Ammon's horn (tissue), 1 donor: ENCODE measurements around the gene SYMPK.
"Not testable (repeated sequence)": the region's sequence is repeated elsewhere in the genome, so short reads cannot be mapped to it uniquely, and the experiment has no call there.

Experiments used
- DNase-seq: peaks from one replicate; pipeline ENCODE4 v3.0.0-alpha.2; 2016; ENCODE audit warnings: low spot score

Gene SYMPK

GRCh38 chr19:45885556-45886426 is 22.8 kb upstream of the SYMPK start, which contains the start of gene IRF2BP1:
IRF2BP1 (minus strand) TSS chr19:45886141; CDS start chr19:45885774, 367 bp downstream.
- peak; percentile 94 for DNase-seq

- no peak for DNase-seq
Observed at GRCh38 chr19:45884682-45885555, 22.0 kb upstream of the SYMPK start.

GRCh38 chr19:45883881-45884681 is 21.1 kb upstream of the SYMPK start:
- no peak for DNase-seq

GRCh38 chr19:45883586-45883880 is 20.6 kb upstream of the SYMPK start:
- no peak for DNase-seq

GRCh38 chr19:45882652-45883585 is 20.0 kb upstream of the SYMPK start:
- DNase-seq, result peak; percentile 70

GRCh38 chr19:45881909-45882528 is 19.1 kb upstream of the SYMPK start:
- no peak for DNase-seq

GRCh38 chr19:45881082-45881908 is 18.3 kb upstream of the SYMPK start:
- DNase-seq, result no peak

GRCh38 chr19:45879971-45880370 is 17.0 kb upstream of the SYMPK start:
- no peak for DNase-seq

- no peak for DNase-seq
Observed at GRCh38 chr19:45879055-45879454, 16.1 kb upstream of the SYMPK start.

GRCh38 chr19:45878043-45878794 is 15.3 kb upstream of the SYMPK start:
- no peak for DNase-seq

GRCh38 chr19:45876411-45877197 is 13.7 kb upstream of the SYMPK start:
- no peak for DNase-seq

- no peak for DNase-seq
Observed at GRCh38 chr19:45876161-45876410, 13.1 kb upstream of the SYMPK start.

- DNase-seq, result no peak
Observed at GRCh38 chr19:45874620-45874966, 11.6 kb upstream of the SYMPK start.

- DNase-seq, result no peak
Observed at GRCh38 chr19:45873219-45873772, 10.3 kb upstream of the SYMPK start.

- DNase-seq, result no peak
Observed at GRCh38 chr19:45872095-45872919, 9.4 kb upstream of the SYMPK start.

GRCh38 chr19:45870798-45871197 is 7.9 kb upstream of the SYMPK start:
- DNase-seq, result no peak

- DNase-seq, result not testable (repeated sequence)
Observed at GRCh38 chr19:45867241-45867640, 4.3 kb upstream of the SYMPK start.
